Measurements from ENCODE around the gene PRRT2. TPM values are rescaled to one million over a fixed set of nuclear protein-coding genes. Genes with fewer than 3 reads are reported as not detected.
A peak's percentile ranks its signal among the peaks of the same experiment; 100 is the strongest.

The PRRT2 gene
- total and polyA plus RNA-seq, 2 experiments from 2014 or later: 13.3 to 16.6 TPM

GRCh38 chr16:29809850-29810698 lies 1.9 kb upstream of the PRRT2 start:
- Mint-ChIP-seq H3K27ac (peak overlapping the region; percentile 75), H3K4me1 (peaks cover 54% of the 10 kb centered on the region), H3K9me3 (peaks cover 3% of the 10 kb centered on the region), H3K36me3 (ENCODE audit: low read depth) (peaks cover 33% of the 10 kb centered on the region), H3K4me3 (peak overlapping the region; percentile 86), H3K27me3 (ENCODE audit: insufficient read depth, low read depth, poor library complexity) (peaks cover 45% of the 10 kb centered on the region)
- Histone ChIP-seq H3K4me3 (peak overlapping the region; percentile 100; the same call in 1 of the 2 replicates), H3K27ac (ENCODE audit: low read depth) (peak overlapping the region; percentile 88), H4K20me1 (replicated peaks; ENCODE audit: insufficient read depth) (peaks cover 13% of the 10 kb centered on the region; the same call in 1 of the 2 replicates), H3K36me3 (ENCODE audit: insufficient read depth) (peaks cover 9% of the 10 kb centered on the region; the same call in 1 of the 2 replicates), H3K9me2 (ENCODE audit: insufficient read depth) (no peaks in the 10 kb centered on the region), H3K4me1 (ENCODE audit: insufficient read depth) (peaks cover 55% of the 10 kb centered on the region), H2AFZ (no peak overlapping the region), H3F3A (replicated peaks; ENCODE audit: low read depth) (peaks cover 33% of the 10 kb centered on the region), H3K4me2 (peak overlapping the region; percentile 97), H3K79me2 (replicated peaks; ENCODE audit: insufficient read depth) (peaks cover 28% of the 10 kb centered on the region), H3K27me3 (ENCODE audit: insufficient read depth) (no peaks in the 10 kb centered on the region)
- TF ChIP-seq ZNF331 (CRISPR knock-in tag; IDR thresholded peaks at IDR 0.05; ENCODE audit: low read depth): no peak
- no peak for TF ChIP-seq JUNB (IDR thresholded peaks at IDR 0.05; ENCODE audit: unreplicated experiment)
- TF ChIP-seq EZH2phosphoT487 (IDR thresholded peaks at IDR 0.05; ENCODE audit: unreplicated experiment): no peak
- no peak for TF ChIP-seq EZH2 (IDR thresholded peaks at IDR 0.05; ENCODE audit: low read depth, unreplicated experiment)
- TF ChIP-seq CREB1 (CRISPR knock-in tag; IDR thresholded peaks at IDR 0.05; ENCODE audit: low read depth): no peak
- DNase-seq (ENCODE audit: low spot score) (peak; percentile 35), ATAC-seq (no peak)

- H3K4me3 ChIP-seq: peak overlapping the region; percentile 100; the same call in 1 of the 2 replicates
- H3K4me1 ChIP-seq (ENCODE audit: insufficient read depth): peaks cover 57% of the 10 kb centered on the region
- peak overlapping the region; percentile 97 for H3K4me2 ChIP-seq
- H3K27me3 ChIP-seq (ENCODE audit: insufficient read depth): no peaks in the 10 kb centered on the region
- H4K20me1 ChIP-seq (replicated peaks; ENCODE audit: insufficient read depth): peaks cover 13% of the 10 kb centered on the region; the same call in 1 of the 2 replicates
- H3K4me1 Mint-ChIP-seq: peaks cover 53% of the 10 kb centered on the region
- H3K79me2 ChIP-seq (replicated peaks; ENCODE audit: insufficient read depth): peaks cover 28% of the 10 kb centered on the region
- ATAC-seq (no peak), DNase-seq (ENCODE audit: low spot score) (peak; percentile 47)
- TF ChIP-seq REST (IDR thresholded peaks at IDR 0.05; ENCODE audit: unreplicated experiment): no peak
- H3K9me2 ChIP-seq (ENCODE audit: insufficient read depth): no peaks in the 10 kb centered on the region
- peaks cover 9% of the 10 kb centered on the region; the same call in 1 of the 2 replicates for H3K36me3 ChIP-seq (ENCODE audit: insufficient read depth)
- H3K36me3 Mint-ChIP-seq (ENCODE audit: low read depth): peaks cover 31% of the 10 kb centered on the region
- peaks cover 33% of the 10 kb centered on the region for H3F3A ChIP-seq (replicated peaks; ENCODE audit: low read depth)
- peak overlapping the region; percentile 75 for H3K27ac Mint-ChIP-seq
- peaks cover 46% of the 10 kb centered on the region for H3K27me3 Mint-ChIP-seq (ENCODE audit: insufficient read depth, low read depth, poor library complexity)
- peaks cover 4% of the 10 kb centered on the region for H3K9me3 Mint-ChIP-seq
- H2AFZ ChIP-seq: no peak overlapping the region
- peak overlapping the region; percentile 86 for H3K4me3 Mint-ChIP-seq
- H3K27ac ChIP-seq (ENCODE audit: low read depth): peak overlapping the region; percentile 88
These were observed 1.3 kb upstream of the PRRT2 start for GRCh38 chr16:29810699-29811169.

All from GM23338 (cell line).